ENCODE data around the gene WNT5A.

DNA sequence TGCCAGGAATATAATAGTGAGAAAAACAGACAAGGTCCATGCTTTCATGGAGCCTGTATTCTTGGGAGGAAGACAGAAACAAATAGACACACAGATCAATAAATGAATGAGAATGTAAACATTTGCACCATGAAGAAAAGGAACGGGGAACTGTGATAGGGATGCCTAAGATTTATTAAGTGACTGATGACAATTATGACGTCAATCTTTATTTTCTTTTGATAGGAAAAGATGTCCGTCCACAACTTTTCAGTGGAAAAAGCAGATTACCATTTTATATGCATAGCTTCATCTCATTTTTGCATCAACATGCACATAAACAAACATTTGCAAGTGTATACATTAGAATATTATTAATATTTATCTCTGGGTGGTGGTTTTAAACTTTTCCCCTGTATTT lies 27.9 kb upstream of the WNT5A start:
- TF ChIP-seq ZNF274 (IDR thresholded peaks at IDR 0.05; ENCODE audit: low read depth, low read length) (no peak), YY1 (IDR thresholded peaks at IDR 0.05; ENCODE audit: insufficient read depth, insufficient read length) (no peak), SUZ12 (IDR thresholded peaks at IDR 0.05; ENCODE audit: extremely low read depth, insufficient read depth, insufficient read length) (no peak)

Measured in NT2/D1 (cell line).